Stimulated activated CD4-positive, alpha-beta T cell treated with anti-CD3 and anti-CD28 coated beads, Interleukin-12 subunit alpha, Interleukin-12 subunit beta, amount 100 ng/mL, for 24 hours (primary cell): Measurements from ENCODE around the gene SLC25A30.

Source experiments
- DNase-seq, 2 experiments: peaks; one replicate each; pipeline ENCODE4 v3.0.0-alpha.2; 2020; ENCODE audit warnings: low read depth in 2 of 2

SLC25A30 gene

GRCh38 chr13:45417790-45418534 lies at the start of gene SLC25A30:
Gene SLC25A30 (minus strand): TSS chr13:45418373. CDS start chr13:45411425, 6,948 bp downstream.
- DNase-seq: peak; percentile 78 to 93

GRCh38 chr13:45466359-45466758 lies 48.2 kb upstream of the SLC25A30 start:
- DNase-seq: no peak

- DNase-seq: peak; percentile 91 to 94
Measured at GRCh38 chr13:45464687-45465453, 46.7 kb upstream of the SLC25A30 start, which contains the start of gene COG3. Gene COG3 (plus strand): TSS chr13:45464939. CDS start chr13:45465037, 98 bp downstream.

GRCh38 chr13:45464141-45464686 lies 46.0 kb upstream of the SLC25A30 start:
- no peak for DNase-seq

GRCh38 chr13:45456196-45456972 lies 38.2 kb upstream of the SLC25A30 start:
- DNase-seq: no peak

GRCh38 chr13:45454204-45454603 lies 36.0 kb upstream of the SLC25A30 start:
- no peak for DNase-seq

- no peak for DNase-seq
Measured at GRCh38 chr13:45451282-45451681, 33.1 kb upstream of the SLC25A30 start.

GRCh38 chr13:45448965-45449559 lies 30.9 kb upstream of the SLC25A30 start:
- no peak for DNase-seq

- no peak for DNase-seq
Measured at GRCh38 chr13:45447050-45447661, 29.0 kb upstream of the SLC25A30 start.

- no peak for DNase-seq
Measured at GRCh38 chr13:45446181-45446580, 28.0 kb upstream of the SLC25A30 start.

GRCh38 chr13:45445053-45445452 lies 26.9 kb upstream of the SLC25A30 start:
- DNase-seq: no peak

- DNase-seq: no peak
Measured at GRCh38 chr13:45441633-45442032, 23.5 kb upstream of the SLC25A30 start.

GRCh38 chr13:45439781-45440462 lies 21.7 kb upstream of the SLC25A30 start:
- DNase-seq: no peak

- no peak for DNase-seq
Measured at GRCh38 chr13:45439008-45439407, 20.8 kb upstream of the SLC25A30 start.

- DNase-seq: no peak
Measured at GRCh38 chr13:45437947-45438346, 19.8 kb upstream of the SLC25A30 start.

- no peak for DNase-seq
Measured at GRCh38 chr13:45436953-45437352, 18.8 kb upstream of the SLC25A30 start.

- no peak for DNase-seq
Measured at GRCh38 chr13:45436332-45436731, 18.2 kb upstream of the SLC25A30 start.

GRCh38 chr13:45434556-45435371 lies 16.6 kb upstream of the SLC25A30 start:
- DNase-seq: no peak

- no peak for DNase-seq
Measured at GRCh38 chr13:45433381-45433790, 15.2 kb upstream of the SLC25A30 start.
